Endometrial microvascular endothelial cells (primary cell): ENCODE measurements around the gene COPS9. TPM values are rescaled to one million over a fixed set of nuclear protein-coding genes. Genes with fewer than 3 reads are reported as not detected.

Source experiments
- in situ Hi-C: cut with HindIII; loops from 2 replicates; pipeline ENCODE4 v1.10.0; 2017; ENCODE audit warnings: low sequenced_read_pairs, low pct_unique_long_range_greater_than_20kb; ENCODE audit errors: inconsistent ontology term
- total RNA-seq: library from RNA; depleted of rRNA; stranded (reverse); fragments of >200 nt; gene quantifications from one replicate; pipeline ENCODE4 v1.2.3, GENCODE V29; 2015; ENCODE audit errors: inconsistent ontology term

Gene COPS9
- total RNA-seq = 140 TPM

GRCh38 chr2:240136013-240136670 lies at the start of gene COPS9:
Gene COPS9 (minus strand): TSS chr2:240136305. CDS start chr2:240136284, 21 bp downstream.
- in situ Hi-C loops = no loop called here

GRCh38 chr2:240184656-240185055 lies 48.6 kb upstream of the COPS9 start:
- in situ Hi-C loops = no loop called here

GRCh38 chr2:240183875-240184590 lies 47.9 kb upstream of the COPS9 start:
- in situ Hi-C loops = no loop called here

GRCh38 chr2:240183006-240183874 lies 47.1 kb upstream of the COPS9 start:
- in situ Hi-C loops = no loop called here

GRCh38 chr2:240182476-240182875 lies 46.4 kb upstream of the COPS9 start:
- in situ Hi-C loops = no loop called here

GRCh38 chr2:240182001-240182400 lies 45.9 kb upstream of the COPS9 start:
- in situ Hi-C loops = no loop called here

- in situ Hi-C loops = no loop called here
Observed at GRCh38 chr2:240179941-240180666, 44.0 kb upstream of the COPS9 start.

GRCh38 chr2:240179186-240179815 lies 43.2 kb upstream of the COPS9 start:
- in situ Hi-C loops = no loop called here

GRCh38 chr2:240178564-240178963 lies 42.5 kb upstream of the COPS9 start:
- in situ Hi-C loops = no loop called here

- in situ Hi-C loops = no loop called here
Observed at GRCh38 chr2:240174496-240174895, 38.4 kb upstream of the COPS9 start.

GRCh38 chr2:240172071-240172895 lies 36.2 kb upstream of the COPS9 start:
- in situ Hi-C loops = no loop called here

GRCh38 chr2:240170883-240171282 lies 34.8 kb upstream of the COPS9 start:
- in situ Hi-C loops = no loop called here

- in situ Hi-C loops = no loop called here
Observed at GRCh38 chr2:240170354-240170735, 34.2 kb upstream of the COPS9 start.

- in situ Hi-C loops = no loop called here
Observed at GRCh38 chr2:240169486-240170353, 33.6 kb upstream of the COPS9 start.

- in situ Hi-C loops = no loop called here
Observed at GRCh38 chr2:240168546-240169361, 32.6 kb upstream of the COPS9 start.

- in situ Hi-C loops = no loop called here
Observed at GRCh38 chr2:240168041-240168440, 31.9 kb upstream of the COPS9 start.
